SK-N-MC (cell line): ENCODE results near the gene BACH2.

Experiments used
- EZH2 ChIP-seq: fragments of 200-600 bp; sonication (generic); IDR thresholded peaks from one replicate; pipeline ENCODE4 v1.6.1; 2017; ENCODE audit warnings: antibody characterized with exemption
- POLR2AphosphoS5 ChIP-seq: IDR thresholded peaks from 2 replicates; pipeline ENCODE4 v1.6.1; 2012; ENCODE audit warnings: mild to moderate bottlenecking, low read depth, low read length, borderline replicate concordance

GRCh38 chr6:90131125-90131524 lies 165.5 kb downstream of the BACH2 start:
- TF ChIP-seq EZH2 = no peak
- no peak for TF ChIP-seq POLR2AphosphoS5
